Central memory CD8-positive, alpha-beta T cell (primary cell): Measurements from ENCODE around the gene MYOG.

ENCODE experiments used
- ATAC-seq: fragments of 150-1000 bp; cut with Tn5 transposase; replicated peaks from 2 replicates; pipeline ENCODE4 v1.10.0; 2022; ENCODE audit warnings: mild to moderate bottlenecking, moderate FRiP score, moderate number of reproducible peaks; ENCODE audit not compliant: poor library complexity, severe bottlenecking; ENCODE audit errors: extremely low read depth
- DNase-seq, 2 donors: peaks; one replicate each; pipeline ENCODE4 v3.0.0; 2021; ENCODE audit warnings: low spot score in 2 of 2
- H3K27ac Mint-ChIP-seq: one replicate; pipeline ENCODE4 v1.8.0; 2022; ENCODE audit warnings: low read depth, mild to moderate bottlenecking, moderate library complexity, mixed read lengths
- H3K27me3 Mint-ChIP-seq: one replicate; pipeline ENCODE4 v1.8.0; 2022; ENCODE audit warnings: mixed read lengths
- H3K36me3 Mint-ChIP-seq: one replicate; pipeline ENCODE4 v1.8.0; 2022; ENCODE audit warnings: mild to moderate bottlenecking, moderate library complexity, mixed read lengths; ENCODE audit not compliant: insufficient read depth
- H3K4me1 Mint-ChIP-seq: one replicate; pipeline ENCODE4 v1.8.0; 2022; ENCODE audit warnings: mixed read lengths
- H3K4me3 Mint-ChIP-seq: one replicate; pipeline ENCODE4 v1.8.0; 2022; ENCODE audit warnings: mild to moderate bottlenecking, moderate library complexity, mixed read lengths
- H3K9me3 Mint-ChIP-seq: one replicate; pipeline ENCODE4 v1.8.0; 2022; ENCODE audit warnings: mixed read lengths

MYOG gene

GRCh38 chr1:203052601-203053000 is 33.2 kb downstream of the MYOG start:
- Mint-ChIP-seq H3K4me3 (no peak overlapping the region), H3K27me3 (peaks cover 71% of the 10 kb centered on the region), H3K9me3 (no peaks in the 10 kb centered on the region), H3K4me1 (no peaks in the 10 kb centered on the region), H3K27ac (no peak overlapping the region), H3K36me3 (peaks cover 2% of the 10 kb centered on the region)
- DNase-seq (no peak), ATAC-seq (no peak)

DNA sequence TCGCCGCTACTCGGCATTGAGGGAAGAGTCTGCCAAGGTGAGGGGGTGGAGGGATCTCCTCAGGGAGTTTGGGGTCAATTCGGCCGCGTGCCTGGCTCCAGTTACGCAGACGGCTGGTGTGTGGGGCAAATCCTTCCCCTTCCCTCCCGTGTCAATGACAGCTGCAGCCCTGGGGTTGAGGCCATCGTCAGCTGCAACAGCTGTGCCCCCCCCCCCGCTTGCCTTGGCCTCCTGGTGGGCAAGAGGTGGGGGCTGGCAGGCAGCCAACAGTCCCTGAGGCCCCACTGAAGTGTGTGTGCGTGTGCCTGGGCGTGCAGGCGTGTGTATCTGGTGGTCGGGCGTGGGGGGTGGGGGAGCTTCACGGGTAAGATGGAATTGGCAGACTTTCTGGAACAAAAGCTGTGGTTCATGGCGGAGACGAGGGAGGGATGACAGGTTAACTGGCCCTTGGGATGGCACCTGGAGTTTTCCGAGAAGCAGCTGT is 33.9 kb downstream of the MYOG start:
- peaks cover 2% of the 10 kb centered on the region for H3K36me3 Mint-ChIP-seq
- no peak for ATAC-seq
- peaks cover 72% of the 10 kb centered on the region for H3K27me3 Mint-ChIP-seq
- no peaks in the 10 kb centered on the region for H3K4me1 Mint-ChIP-seq
- no peak for DNase-seq
- H3K27ac Mint-ChIP-seq = no peak overlapping the region
- no peak overlapping the region for H3K4me3 Mint-ChIP-seq
- no peaks in the 10 kb centered on the region for H3K9me3 Mint-ChIP-seq

DNA sequence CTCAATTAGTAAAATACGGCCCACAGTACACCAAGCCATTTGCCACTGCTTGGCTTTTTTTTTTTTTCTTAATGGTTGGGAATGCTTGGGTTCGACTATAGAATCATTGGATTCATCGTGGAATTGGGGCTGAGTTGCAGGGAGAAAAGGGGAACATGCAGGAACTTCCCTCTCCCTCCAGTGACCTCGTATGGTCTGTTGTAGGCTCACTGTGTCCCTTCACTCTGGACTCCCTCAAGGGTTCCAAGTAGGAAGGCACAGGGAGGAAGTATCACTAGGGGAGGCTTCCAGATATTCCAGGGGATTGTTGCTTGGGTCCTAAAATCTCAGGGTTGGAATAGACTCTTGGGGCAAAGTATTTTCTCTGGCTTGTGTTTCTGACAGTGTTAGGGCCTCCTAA is 35.0 kb downstream of the MYOG start:
- ATAC-seq (no peak), DNase-seq (no peak)
- Mint-ChIP-seq H3K36me3 (no peaks in the 10 kb centered on the region), H3K27ac (no peak overlapping the region), H3K4me1 (no peaks in the 10 kb centered on the region), H3K9me3 (no peaks in the 10 kb centered on the region), H3K4me3 (no peak overlapping the region), H3K27me3 (peaks cover 63% of the 10 kb centered on the region)

DNA sequence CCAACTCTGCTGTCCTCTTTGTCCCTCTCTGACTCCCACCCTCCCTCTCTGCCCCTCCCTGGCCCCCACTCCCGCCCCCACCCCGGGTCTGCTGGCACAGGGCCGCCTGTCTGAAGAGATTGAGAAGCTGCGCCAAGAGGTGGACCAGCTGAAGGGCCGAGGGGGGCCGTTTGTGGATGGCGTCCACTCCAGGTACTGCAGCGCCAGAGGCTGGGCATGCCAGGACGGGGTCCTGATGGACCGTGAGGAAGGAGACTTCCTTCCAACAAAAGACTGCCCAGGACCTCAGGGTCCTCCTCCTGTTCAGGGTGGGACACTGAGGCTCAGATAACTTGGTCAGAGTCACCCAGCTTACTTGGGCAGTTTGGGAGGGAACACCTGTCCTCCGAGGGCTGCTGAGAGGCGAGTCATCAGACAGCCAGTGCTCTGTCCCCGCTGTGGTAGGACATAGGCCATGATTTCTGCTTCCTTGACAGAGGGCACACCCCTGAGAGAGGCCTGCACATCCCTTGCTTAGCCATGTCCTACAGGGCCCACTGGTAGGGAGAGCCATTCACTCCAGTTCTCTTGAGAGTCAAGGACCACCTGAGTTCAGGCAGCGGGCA is 36.1 kb downstream of the MYOG start:
- H3K9me3 Mint-ChIP-seq = no peaks in the 10 kb centered on the region
- no peaks in the 10 kb centered on the region for H3K4me1 Mint-ChIP-seq
- no peak for ATAC-seq
- no peak for DNase-seq
- no peak overlapping the region for H3K4me3 Mint-ChIP-seq
- H3K27ac Mint-ChIP-seq = no peak overlapping the region
- H3K36me3 Mint-ChIP-seq = no peaks in the 10 kb centered on the region
- peaks cover 60% of the 10 kb centered on the region for H3K27me3 Mint-ChIP-seq

- Mint-ChIP-seq H3K9me3 (no peaks in the 10 kb centered on the region), H3K4me3 (no peak overlapping the region), H3K27ac (no peak overlapping the region), H3K27me3 (peaks cover 64% of the 10 kb centered on the region), H3K4me1 (no peaks in the 10 kb centered on the region), H3K36me3 (no peaks in the 10 kb centered on the region)
- DNase-seq = no peak
- ATAC-seq = no peak
These were observed 36.7 kb downstream of the MYOG start for GRCh38 chr1:203049077-203049476.

GRCh38 chr1:203048555-203049051 is 37.2 kb downstream of the MYOG start:
- H3K9me3 Mint-ChIP-seq = no peaks in the 10 kb centered on the region
- peaks cover 66% of the 10 kb centered on the region for H3K27me3 Mint-ChIP-seq
- no peaks in the 10 kb centered on the region for H3K36me3 Mint-ChIP-seq
- no peaks in the 10 kb centered on the region for H3K4me1 Mint-ChIP-seq
- no peak for DNase-seq
- no peak overlapping the region for H3K4me3 Mint-ChIP-seq
- H3K27ac Mint-ChIP-seq = no peak overlapping the region
- no peak for ATAC-seq

- ATAC-seq (no peak), DNase-seq (no peak)
- Mint-ChIP-seq H3K27me3 (peaks cover 66% of the 10 kb centered on the region), H3K4me3 (no peak overlapping the region), H3K27ac (no peak overlapping the region), H3K36me3 (no peaks in the 10 kb centered on the region), H3K4me1 (no peaks in the 10 kb centered on the region), H3K9me3 (no peaks in the 10 kb centered on the region)
These were observed 37.7 kb downstream of the MYOG start for GRCh38 chr1:203048086-203048485.

DNA sequence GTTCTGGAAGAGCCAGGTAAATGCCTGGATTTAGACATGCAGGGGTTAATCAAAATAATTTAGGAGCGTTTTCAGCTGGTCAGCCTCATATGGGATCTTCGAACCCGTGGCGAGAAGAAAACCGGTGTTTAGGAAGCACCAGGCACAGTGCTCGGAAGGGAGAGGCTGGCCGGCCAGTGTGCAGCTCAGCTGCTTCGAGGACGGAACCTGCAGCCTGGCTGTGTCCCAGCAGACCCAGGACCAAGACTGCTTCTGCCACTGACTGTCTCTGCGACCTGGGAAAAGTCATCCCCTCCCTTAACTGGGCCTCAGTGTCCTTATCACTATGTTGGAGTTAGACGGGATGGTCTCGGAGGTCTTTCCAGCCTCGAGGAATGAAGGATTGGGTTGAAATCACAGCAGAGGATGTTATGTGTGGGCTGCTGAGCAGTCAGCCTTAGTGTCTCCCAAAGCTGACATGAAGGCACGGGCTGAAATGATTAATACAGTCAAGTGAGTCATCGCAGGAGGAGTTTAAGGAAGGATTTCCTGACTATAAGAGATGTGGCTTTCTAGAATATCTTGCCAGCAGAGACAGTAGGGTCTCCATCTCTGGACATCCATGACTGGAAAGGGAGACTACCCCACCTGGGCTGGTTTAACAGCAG is 38.7 kb downstream of the MYOG start:
- Mint-ChIP-seq H3K27ac (no peak overlapping the region), H3K4me1 (no peaks in the 10 kb centered on the region), H3K36me3 (no peaks in the 10 kb centered on the region), H3K9me3 (no peaks in the 10 kb centered on the region), H3K27me3 (peaks cover 59% of the 10 kb centered on the region), H3K4me3 (no peak overlapping the region)
- DNase-seq (no peak), ATAC-seq (no peak)

GRCh38 chr1:203045821-203046594 is 39.8 kb downstream of the MYOG start:
- H3K27me3 Mint-ChIP-seq = peaks cover 48% of the 10 kb centered on the region
- DNase-seq (no peak), ATAC-seq (no peak)
- no peak overlapping the region for H3K4me3 Mint-ChIP-seq
- no peak overlapping the region for H3K27ac Mint-ChIP-seq
- H3K36me3 Mint-ChIP-seq = no peaks in the 10 kb centered on the region
- H3K9me3 Mint-ChIP-seq = no peaks in the 10 kb centered on the region
- no peaks in the 10 kb centered on the region for H3K4me1 Mint-ChIP-seq

GRCh38 chr1:203045336-203045735 is 40.5 kb downstream of the MYOG start:
- ATAC-seq (no peak), DNase-seq (no peak)
- Mint-ChIP-seq H3K27me3 (peaks cover 42% of the 10 kb centered on the region), H3K4me1 (no peaks in the 10 kb centered on the region), H3K36me3 (no peaks in the 10 kb centered on the region), H3K9me3 (no peaks in the 10 kb centered on the region), H3K27ac (no peak overlapping the region), H3K4me3 (no peak overlapping the region)

- Mint-ChIP-seq H3K36me3 (no peaks in the 10 kb centered on the region), H3K27ac (no peak overlapping the region), H3K4me3 (no peak overlapping the region)
These were observed 41.1 kb downstream of the MYOG start for GRCh38 chr1:203044546-203045250.

GRCh38 chr1:203043830-203044545 is 41.8 kb downstream of the MYOG start:
- Mint-ChIP-seq H3K27ac (no peak overlapping the region), H3K4me3 (no peak overlapping the region), H3K27me3 (peaks cover 45% of the 10 kb centered on the region), H3K36me3 (no peaks in the 10 kb centered on the region), H3K4me1 (peaks cover 7% of the 10 kb centered on the region), H3K9me3 (no peaks in the 10 kb centered on the region)
- no peak for ATAC-seq
- DNase-seq = no peak

More at GRCh38 chr1:203044546-203045250, 41.1 kb downstream of the MYOG start:
- no peaks in the 10 kb centered on the region for H3K4me1 Mint-ChIP-seq
- no peaks in the 10 kb centered on the region for H3K9me3 Mint-ChIP-seq
- peaks cover 38% of the 10 kb centered on the region for H3K27me3 Mint-ChIP-seq
- DNase-seq (no peak), ATAC-seq (no peak)
